GM12878 (cell line): ENCODE data around the gene IER2. TPM values are rescaled to one million over a fixed set of nuclear protein-coding genes. Genes with fewer than 3 reads are reported as not detected.

Experiments used
- BACH1 ChIP-seq: fragments of 450-650 bp; IDR thresholded peaks from 2 replicates; pipeline ENCODE4 v1.6.1; 2017; ENCODE audit warnings: mild to moderate bottlenecking, borderline replicate concordance
- CBX3 ChIP-seq: fragments of 200-600 bp; sonication (generic); IDR thresholded peaks from 2 replicates; pipeline ENCODE4 v1.6.1; 2016; ENCODE audit warnings: low read depth, borderline replicate concordance
- CHD1 ChIP-seq: IDR thresholded peaks from 2 replicates; pipeline ENCODE4 v1.6.1; 2012; ENCODE audit warnings: low read depth, low read length, improper control_type of control experiment
- CHD2 ChIP-seq: IDR thresholded peaks from 2 replicates; pipeline ENCODE4 v1.6.1; 2011; ENCODE audit warnings: low read depth, low read length, improper control_type of control experiment, borderline replicate concordance
- EGR1 ChIP-seq, 2 experiments: IDR thresholded peaks; 1 replicate in 1 of 2; 2 replicates in 1 of 2; pipeline ENCODE4 v1.6.1; 2011 to 2012; ENCODE audit warnings: low read depth in 2 of 2, low read length in 2 of 2, borderline replicate concordance in 1 of 2, mild to moderate bottlenecking in 1 of 2, moderate library complexity in 1 of 2
- IRF4 ChIP-seq: IDR thresholded peaks from 2 replicates; pipeline ENCODE4 v1.6.1; 2011; ENCODE audit warnings: low read depth, low read length
- NFYB ChIP-seq: IDR thresholded peaks from 2 replicates; pipeline ENCODE4 v1.6.1; 2011; ENCODE audit warnings: low read depth, mild to moderate bottlenecking, low read length, improper control_type of control experiment, moderate library complexity; ENCODE audit not compliant: insufficient read depth
- POLR2AphosphoS2 ChIP-seq: IDR thresholded peaks from 2 replicates; pipeline ENCODE4 v1.6.1; 2011; ENCODE audit warnings: low read depth, mild to moderate bottlenecking, low read length, improper control_type of control experiment, moderate library complexity
- SPI1 ChIP-seq: IDR thresholded peaks from 2 replicates; pipeline ENCODE4 v1.6.1; 2011; ENCODE audit warnings: low read depth, mild to moderate bottlenecking, low read length, moderate library complexity, borderline replicate concordance; ENCODE audit not compliant: insufficient read depth
- SREBF1 ChIP-seq: IDR thresholded peaks from 2 replicates; pipeline ENCODE4 v1.6.1; 2012; ENCODE audit warnings: mild to moderate bottlenecking, low read length
- polyA plus RNA-seq, 11 experiments: library from polyadenylated mRNA; depleted of rRNA in 4 of 11; unstranded in 6 of 11; stranded (reverse) in 5 of 11; fragments of >200 nt; fragmentation: Nextera tagmentation in 4 of 11; fragmentation: Illumina TruSeq in 1 of 11; extraction: Ambion mirVana in 4 of 11; extraction: Trizol in 1 of 11; gene quantifications; 1 replicate in 1 of 11; 2 replicates in 10 of 11; pipeline versions ENCODE4 v1.2.1 to v1.2.3, GENCODE V29; 2011 to 2016; ENCODE audit warnings: inconsistent platforms in 2 of 11, missing spikeins in 2 of 11, low read depth in 1 of 11
- total RNA-seq, 4 experiments: library from RNA; depleted of rRNA in 3 of 4; stranded (reverse); fragments of >200 nt in 3 of 4; fragmentation: Illumina TruSeq in 1 of 4; extraction: Trizol in 1 of 4; gene quantifications; 2 replicates each; pipeline versions ENCODE4 v1.2.1 to v1.2.3, GENCODE V29; 2013 to 2021
- TF ChIP-seq, protein P1 (sequence below): IDR thresholded peaks from 2 replicates; pipeline ENCODE4 v1.6.1; 2012; ENCODE audit warnings: improper control_type of control experiment, low read depth, low read length; ENCODE audit not compliant: insufficient replicate concordance
- TF ChIP-seq, protein P2 (sequence below): IDR thresholded peaks from 2 replicates; pipeline ENCODE4 v1.6.1; 2011; ENCODE audit warnings: low read depth, mild to moderate bottlenecking, low read length, moderate library complexity, borderline replicate concordance; ENCODE audit errors: extremely low read depth
- TF ChIP-seq, protein P3 (sequence below): IDR thresholded peaks from 2 replicates; pipeline ENCODE4 v1.6.1; 2012; ENCODE audit warnings: low read length, inconsistent platforms
- TF ChIP-seq, protein P4 (sequence below): fragments of 450-650 bp; IDR thresholded peaks from 2 replicates; pipeline ENCODE4 v1.6.1; 2018; ENCODE audit warnings: borderline replicate concordance, mild to moderate bottlenecking; ENCODE audit not compliant: partially characterized antibody
- TF ChIP-seq, protein P5 (sequence below): fragments of 450-650 bp; IDR thresholded peaks from 2 replicates; pipeline ENCODE4 v1.6.1; 2017; ENCODE audit warnings: mild to moderate bottlenecking, moderate library complexity

The IER2 gene
- total and polyA plus RNA-seq, 10 of the 15 experiments (the other 5 are each of a cell fraction or from before 2014, with no cell fraction given) = 2.8 to 94.5 (median 24.9) TPM

DNA sequence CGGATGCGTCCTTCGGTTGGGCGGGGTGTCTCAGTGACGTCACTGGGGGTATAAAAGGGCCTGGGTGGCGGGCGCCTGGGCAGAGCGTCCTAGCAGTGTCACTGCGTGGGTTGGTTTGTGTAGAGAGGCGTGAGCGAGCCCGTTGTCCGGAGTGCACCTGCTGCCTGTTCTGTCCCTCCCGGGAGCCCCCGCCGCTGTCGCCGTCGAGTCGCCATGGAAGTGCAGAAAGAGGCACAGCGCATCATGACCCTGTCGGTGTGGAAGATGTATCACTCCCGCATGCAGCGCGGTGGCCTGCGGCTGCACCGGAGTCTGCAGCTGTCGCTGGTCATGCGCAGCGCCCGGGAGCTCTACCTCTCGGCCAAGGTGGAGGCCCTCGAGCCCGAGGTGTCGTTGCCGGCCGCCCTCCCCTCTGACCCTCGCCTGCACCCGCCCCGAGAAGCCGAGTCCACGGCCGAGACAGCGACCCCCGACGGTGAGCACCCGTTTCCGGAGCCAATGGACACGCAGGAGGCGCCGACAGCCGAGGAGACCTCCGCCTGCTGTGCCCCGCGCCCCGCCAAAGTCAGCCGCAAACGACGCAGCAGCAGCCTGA is 2.9 kb downstream of the IER2 start (continued):
- TF ChIP-seq, protein P1, sequence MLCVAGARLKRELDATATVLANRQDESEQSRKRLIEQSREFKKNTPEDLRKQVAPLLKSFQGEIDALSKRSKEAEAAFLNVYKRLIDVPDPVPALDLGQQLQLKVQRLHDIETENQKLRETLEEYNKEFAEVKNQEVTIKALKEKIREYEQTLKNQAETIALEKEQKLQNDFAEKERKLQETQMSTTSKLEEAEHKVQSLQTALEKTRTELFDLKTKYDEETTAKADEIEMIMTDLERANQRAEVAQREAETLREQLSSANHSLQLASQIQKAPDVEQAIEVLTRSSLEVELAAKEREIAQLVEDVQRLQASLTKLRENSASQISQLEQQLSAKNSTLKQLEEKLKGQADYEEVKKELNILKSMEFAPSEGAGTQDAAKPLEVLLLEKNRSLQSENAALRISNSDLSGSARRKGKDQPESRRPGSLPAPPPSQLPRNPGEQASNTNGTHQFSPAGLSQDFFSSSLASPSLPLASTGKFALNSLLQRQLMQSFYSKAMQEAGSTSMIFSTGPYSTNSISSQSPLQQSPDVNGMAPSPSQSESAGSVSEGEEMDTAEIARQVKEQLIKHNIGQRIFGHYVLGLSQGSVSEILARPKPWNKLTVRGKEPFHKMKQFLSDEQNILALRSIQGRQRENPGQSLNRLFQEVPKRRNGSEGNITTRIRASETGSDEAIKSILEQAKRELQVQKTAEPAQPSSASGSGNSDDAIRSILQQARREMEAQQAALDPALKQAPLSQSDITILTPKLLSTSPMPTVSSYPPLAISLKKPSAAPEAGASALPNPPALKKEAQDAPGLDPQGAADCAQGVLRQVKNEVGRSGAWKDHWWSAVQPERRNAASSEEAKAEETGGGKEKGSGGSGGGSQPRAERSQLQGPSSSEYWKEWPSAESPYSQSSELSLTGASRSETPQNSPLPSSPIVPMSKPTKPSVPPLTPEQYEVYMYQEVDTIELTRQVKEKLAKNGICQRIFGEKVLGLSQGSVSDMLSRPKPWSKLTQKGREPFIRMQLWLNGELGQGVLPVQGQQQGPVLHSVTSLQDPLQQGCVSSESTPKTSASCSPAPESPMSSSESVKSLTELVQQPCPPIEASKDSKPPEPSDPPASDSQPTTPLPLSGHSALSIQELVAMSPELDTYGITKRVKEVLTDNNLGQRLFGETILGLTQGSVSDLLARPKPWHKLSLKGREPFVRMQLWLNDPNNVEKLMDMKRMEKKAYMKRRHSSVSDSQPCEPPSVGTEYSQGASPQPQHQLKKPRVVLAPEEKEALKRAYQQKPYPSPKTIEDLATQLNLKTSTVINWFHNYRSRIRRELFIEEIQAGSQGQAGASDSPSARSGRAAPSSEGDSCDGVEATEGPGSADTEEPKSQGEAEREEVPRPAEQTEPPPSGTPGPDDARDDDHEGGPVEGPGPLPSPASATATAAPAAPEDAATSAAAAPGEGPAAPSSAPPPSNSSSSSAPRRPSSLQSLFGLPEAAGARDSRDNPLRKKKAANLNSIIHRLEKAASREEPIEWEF = no peak
- TF ChIP-seq, protein P2, sequence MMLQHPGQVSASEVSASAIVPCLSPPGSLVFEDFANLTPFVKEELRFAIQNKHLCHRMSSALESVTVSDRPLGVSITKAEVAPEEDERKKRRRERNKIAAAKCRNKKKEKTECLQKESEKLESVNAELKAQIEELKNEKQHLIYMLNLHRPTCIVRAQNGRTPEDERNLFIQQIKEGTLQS = no peak
- TF ChIP-seq, protein P3, sequence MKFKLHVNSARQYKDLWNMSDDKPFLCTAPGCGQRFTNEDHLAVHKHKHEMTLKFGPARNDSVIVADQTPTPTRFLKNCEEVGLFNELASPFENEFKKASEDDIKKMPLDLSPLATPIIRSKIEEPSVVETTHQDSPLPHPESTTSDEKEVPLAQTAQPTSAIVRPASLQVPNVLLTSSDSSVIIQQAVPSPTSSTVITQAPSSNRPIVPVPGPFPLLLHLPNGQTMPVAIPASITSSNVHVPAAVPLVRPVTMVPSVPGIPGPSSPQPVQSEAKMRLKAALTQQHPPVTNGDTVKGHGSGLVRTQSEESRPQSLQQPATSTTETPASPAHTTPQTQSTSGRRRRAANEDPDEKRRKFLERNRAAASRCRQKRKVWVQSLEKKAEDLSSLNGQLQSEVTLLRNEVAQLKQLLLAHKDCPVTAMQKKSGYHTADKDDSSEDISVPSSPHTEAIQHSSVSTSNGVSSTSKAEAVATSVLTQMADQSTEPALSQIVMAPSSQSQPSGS = no peak
- TF ChIP-seq CBX3 (no peak), SPI1 (no peak), CHD1 (no peak; the same call in 1 of the 2 replicates), SREBF1 (peak; percentile 6; the same call in 1 of the 2 replicates), CHD2 (no peak), NFYB (0 out of 2 replicates have a peak, but pooled peaks have one; percentile 16), EGR1 (IDR thresholded peaks at IDR 0.05; ENCODE audit: borderline replicate concordance in 1 of 2, low read depth in 2 of 2, low read length in 2 of 2) (peak; percentile 52 to 88), POLR2AphosphoS2 (peak; percentile 100), IRF4 (peak; percentile 75), BACH1 (peak; percentile 94; the same call in 1 of the 2 replicates)
- TF ChIP-seq, protein P4, sequence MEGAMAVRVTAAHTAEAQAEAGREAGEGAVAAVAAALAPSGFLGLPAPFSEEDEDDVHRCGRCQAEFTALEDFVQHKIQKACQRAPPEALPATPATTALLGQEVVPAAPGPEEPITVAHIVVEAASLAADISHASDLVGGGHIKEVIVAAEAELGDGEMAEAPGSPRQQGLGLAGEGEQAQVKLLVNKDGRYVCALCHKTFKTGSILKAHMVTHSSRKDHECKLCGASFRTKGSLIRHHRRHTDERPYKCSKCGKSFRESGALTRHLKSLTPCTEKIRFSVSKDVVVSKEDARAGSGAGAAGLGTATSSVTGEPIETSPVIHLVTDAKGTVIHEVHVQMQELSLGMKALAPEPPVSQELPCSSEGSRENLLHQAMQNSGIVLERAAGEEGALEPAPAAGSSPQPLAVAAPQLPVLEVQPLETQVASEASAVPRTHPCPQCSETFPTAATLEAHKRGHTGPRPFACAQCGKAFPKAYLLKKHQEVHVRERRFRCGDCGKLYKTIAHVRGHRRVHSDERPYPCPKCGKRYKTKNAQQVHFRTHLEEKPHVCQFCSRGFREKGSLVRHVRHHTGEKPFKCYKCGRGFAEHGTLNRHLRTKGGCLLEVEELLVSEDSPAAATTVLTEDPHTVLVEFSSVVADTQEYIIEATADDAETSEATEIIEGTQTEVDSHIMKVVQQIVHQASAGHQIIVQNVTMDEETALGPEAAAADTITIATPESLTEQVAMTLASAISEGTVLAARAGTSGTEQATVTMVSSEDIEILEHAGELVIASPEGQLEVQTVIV = peak; percentile 7
- TF ChIP-seq, protein P5, sequence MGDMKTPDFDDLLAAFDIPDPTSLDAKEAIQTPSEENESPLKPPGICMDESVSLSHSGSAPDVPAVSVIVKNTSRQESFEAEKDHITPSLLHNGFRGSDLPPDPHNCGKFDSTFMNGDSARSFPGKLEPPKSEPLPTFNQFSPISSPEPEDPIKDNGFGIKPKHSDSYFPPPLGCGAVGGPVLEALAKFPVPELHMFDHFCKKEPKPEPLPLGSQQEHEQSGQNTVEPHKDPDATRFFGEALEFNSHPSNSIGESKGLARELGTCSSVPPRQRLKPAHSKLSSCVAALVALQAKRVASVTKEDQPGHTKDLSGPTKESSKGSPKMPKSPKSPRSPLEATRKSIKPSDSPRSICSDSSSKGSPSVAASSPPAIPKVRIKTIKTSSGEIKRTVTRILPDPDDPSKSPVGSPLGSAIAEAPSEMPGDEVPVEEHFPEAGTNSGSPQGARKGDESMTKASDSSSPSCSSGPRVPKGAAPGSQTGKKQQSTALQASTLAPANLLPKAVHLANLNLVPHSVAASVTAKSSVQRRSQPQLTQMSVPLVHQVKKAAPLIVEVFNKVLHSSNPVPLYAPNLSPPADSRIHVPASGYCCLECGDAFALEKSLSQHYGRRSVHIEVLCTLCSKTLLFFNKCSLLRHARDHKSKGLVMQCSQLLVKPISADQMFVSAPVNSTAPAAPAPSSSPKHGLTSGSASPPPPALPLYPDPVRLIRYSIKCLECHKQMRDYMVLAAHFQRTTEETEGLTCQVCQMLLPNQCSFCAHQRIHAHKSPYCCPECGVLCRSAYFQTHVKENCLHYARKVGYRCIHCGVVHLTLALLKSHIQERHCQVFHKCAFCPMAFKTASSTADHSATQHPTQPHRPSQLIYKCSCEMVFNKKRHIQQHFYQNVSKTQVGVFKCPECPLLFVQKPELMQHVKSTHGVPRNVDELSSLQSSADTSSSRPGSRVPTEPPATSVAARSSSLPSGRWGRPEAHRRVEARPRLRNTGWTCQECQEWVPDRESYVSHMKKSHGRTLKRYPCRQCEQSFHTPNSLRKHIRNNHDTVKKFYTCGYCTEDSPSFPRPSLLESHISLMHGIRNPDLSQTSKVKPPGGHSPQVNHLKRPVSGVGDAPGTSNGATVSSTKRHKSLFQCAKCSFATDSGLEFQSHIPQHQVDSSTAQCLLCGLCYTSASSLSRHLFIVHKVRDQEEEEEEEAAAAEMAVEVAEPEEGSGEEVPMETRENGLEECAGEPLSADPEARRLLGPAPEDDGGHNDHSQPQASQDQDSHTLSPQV = no peak
